ENCODE results near the gene NECAP2. TPM values are rescaled to one million over a fixed set of nuclear protein-coding genes. Genes with fewer than 3 reads are reported as not detected.
"Not testable (repeated sequence)": the region's sequence is repeated elsewhere in the genome, so short reads cannot be mapped to it uniquely, and the experiment has no call there.

NECAP2 gene
- total RNA-seq, 1 donor from 2014 or later: 154 TPM

DNA sequence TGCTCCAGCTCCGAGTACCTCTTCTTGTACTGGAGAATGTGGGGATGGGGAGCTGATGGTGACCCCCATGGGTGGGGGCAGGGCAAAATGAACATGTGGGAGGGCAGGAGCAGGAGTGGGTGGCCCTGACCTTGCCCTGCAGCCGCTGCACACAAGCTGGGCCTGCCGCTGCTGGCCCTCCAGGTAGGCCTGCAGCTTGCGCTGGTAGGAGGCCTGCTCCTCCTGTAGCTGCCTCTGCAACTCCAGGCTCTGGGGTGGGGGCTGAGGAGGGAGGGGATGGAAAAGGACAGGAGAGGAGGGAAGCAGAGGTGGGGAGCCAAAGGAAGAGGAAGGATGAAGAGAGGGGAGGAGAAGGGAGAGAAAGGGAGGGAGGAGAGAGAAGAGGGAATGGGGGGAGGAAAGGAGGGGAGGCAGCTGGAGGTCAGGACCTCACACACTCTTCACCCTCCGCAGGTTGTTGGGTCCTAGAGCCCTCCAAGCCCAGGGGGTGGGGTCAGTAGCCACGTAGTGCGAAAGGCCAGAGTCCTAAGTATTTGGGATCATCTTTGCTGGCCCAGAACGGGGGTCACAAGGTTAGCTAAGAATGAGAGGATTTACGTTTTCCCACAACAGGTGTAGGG lies 50.6 kb downstream of the NECAP2 start:
- intact Hi-C loops (cut with micrococcal nuclease): no loop called here

DNA sequence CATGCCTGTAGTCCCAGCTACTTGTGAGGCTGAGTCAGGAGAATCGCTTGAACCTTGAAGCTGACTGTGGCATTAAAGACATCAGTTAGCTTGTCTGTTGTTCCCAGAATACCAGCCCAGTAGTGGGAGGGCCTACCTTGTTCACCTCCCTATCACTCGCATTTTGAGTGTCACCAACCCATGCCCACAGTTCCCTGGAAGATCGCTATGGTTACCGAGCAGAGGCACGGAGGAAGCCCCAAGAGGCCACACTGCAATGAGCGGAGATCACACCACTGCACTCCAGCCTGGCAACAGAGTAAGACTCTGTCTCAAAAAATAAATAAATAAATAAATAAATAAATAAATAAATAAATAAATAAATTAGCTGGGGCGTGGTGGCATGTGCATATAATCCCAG lies 52.4 kb downstream of the NECAP2 start:
- intact Hi-C loops (cut with micrococcal nuclease): not testable (repeated sequence)

DNA sequence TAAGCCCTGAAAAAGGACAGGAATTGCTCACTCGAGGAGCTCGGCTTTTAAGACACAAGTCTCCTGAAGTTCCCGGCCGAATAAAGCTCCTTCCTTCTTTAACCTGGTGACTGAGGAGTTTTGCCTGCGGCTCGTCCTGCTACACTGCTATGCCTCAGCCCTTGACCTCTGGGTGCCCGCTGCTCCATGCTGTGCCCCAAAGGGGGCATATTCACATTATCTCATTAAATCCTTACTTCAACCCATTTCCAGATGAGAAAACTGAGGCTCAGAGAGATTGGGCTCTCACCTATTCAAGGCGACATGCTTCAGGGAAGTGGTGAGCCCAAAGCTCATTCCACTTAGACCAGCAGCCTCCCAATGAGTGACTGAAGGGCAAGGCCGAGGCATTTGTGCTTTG lies 53.2 kb downstream of the NECAP2 start:
- intact Hi-C loops (cut with micrococcal nuclease): not testable (repeated sequence)

DNA sequence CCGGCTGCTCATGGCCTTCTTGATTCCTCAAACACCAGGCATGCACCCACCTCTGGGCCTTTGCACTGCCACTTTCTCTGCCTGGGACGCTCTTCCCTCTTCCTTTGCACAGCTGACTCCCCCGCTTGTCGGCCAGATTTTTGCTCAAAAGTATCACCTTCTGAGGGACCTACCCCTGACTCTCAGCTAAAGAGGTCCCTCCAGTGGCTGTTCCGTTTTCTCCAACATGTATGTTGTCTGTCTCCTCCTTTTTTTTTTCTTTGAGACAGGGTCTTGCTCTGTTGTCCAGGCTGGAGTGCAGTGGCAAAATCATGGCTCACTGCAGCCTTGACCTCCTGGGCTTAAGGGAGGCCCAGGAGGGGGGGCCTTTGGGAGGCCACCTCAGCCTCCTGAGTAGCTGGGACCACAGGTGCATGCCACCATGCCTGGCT lies 57.0 kb downstream of the NECAP2 start:
- intact Hi-C loops (cut with micrococcal nuclease): not testable (repeated sequence)

DNA sequence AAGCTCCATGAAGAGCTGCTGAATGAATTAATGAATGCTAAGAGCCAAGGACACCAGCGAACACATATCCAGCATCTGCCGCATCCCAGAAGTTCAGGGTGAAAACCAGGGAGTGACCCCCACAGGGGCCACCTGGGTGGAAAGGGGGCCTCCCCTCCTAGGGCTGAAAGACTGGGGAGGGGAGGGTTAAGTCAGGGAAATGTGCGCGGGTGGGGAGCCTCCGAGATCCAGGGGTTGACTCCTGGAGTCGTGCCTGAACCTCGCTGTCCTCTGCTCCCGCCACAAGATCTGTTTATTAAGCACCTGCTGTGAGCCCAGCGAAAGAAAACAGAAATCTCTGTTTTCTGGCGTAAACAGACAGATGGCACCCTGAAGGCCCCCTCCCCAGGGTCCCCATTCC lies 57.5 kb downstream of the NECAP2 start:
- intact Hi-C loops (cut with micrococcal nuclease): loop anchor here (2.0 kb wide), 2 partner anchors 131 to 291 kb away; partner anchors contain the start of gene SZRD1

DNA sequence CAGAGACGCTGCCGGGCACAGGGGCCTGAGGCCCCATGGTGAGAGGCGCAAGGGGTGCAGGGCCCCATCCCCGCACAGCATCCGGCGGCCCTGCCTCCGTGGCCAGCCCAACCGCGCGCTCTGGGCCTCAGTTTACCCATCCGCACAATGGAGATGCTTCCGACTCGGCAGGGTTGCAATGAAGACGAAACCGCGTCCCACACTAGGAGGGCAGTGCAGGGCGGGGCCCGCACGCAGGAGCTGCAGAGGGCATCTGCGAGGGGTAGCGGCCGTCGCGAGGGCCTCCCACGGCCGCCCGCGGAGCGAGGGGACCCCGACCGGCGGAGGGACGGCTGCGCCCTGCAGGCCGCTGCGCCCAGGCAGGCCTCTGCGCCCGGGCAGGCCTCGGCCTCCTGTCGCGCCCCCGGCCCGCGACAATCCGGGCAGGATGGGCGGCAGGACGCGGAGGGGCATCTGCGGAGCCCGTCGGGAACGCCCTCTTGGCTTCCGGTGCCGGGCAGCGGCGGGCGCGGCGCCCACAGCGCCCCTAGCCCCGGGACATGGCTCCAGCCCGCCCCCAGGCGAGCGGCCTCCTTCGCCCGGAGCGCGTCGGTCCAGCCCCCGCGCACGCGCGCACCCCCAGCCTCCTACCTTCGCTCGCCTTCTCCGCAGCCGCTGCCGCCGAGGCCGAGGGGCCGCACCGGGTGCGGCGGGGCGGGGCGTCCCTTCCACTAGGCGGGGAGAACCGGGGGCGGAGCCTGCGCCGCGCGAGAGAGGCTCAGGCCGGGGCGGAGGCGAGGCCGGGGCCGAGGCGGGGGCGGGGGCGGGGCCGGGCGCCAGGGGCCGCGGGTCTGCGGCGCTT lies 58.3 kb downstream of the NECAP2 start:
- intact Hi-C loops (cut with micrococcal nuclease): loop anchor here (1.0 to 2.0 kb wide), 3 partner anchors 57 to 292 kb away; partner anchors contain the start of gene SZRD1

DNA sequence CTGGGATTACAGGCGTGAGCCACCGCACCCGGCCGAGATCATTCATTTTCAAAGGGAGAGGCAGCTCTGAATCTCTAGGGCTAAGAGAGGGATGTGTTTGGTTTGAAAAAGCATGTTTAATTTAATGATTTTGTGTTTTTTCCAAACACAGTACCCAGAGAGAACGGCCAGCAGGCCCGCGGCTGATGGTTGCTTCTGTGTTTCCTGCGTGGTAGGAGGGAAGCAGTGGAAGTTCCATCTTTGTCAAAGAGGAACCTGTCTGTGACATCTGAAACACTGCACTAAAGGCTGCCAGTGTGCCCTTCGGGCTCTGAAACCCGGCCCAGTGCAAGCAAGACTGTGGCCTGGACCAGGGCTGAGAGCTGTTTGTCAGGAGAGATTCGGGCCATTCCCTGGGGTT lies 59.9 kb downstream of the NECAP2 start:
- intact Hi-C loops (cut with micrococcal nuclease): not testable (repeated sequence)

DNA sequence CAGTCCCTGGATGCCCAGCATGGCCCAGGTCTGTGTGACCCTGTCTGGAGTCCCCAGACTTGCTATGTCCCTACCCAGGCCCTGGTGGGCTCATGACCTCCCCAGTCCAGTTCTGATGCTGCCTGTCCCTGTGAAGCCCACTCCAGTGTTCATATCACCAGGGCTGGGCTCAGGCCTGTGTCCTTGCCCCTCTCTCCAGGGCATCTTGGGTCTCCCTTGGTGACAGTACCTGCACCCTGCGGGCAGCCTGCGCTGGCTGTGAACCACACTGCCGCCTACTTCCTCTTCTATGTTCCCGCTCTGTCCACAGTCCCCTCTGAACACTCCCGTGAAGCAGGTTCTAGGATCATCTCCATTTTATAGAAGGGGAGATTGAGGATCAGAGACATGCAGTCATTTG lies 60.5 kb downstream of the NECAP2 start:
- intact Hi-C loops (cut with micrococcal nuclease): not testable (repeated sequence)

DNA sequence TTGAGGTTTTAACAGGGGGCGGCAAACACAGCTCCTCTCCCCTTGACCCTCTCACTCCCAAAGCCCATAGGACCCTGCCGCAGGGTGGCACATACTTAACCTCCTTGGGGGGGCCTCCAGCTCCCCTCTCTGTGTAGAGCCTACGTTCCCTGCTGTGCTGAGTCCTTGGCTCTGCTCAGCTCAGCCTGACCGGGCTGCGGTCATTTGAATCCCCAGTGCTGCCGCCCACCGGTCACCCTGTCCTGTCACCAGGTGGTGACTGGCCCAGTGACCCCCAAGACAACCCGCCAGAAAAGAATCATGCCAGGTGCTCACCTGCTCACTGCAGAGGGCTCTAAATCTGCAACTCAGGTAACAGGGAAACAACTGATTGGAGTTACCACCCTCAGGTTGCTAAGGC lies 60.9 kb downstream of the NECAP2 start:
- intact Hi-C loops (cut with micrococcal nuclease): not testable (repeated sequence)

DNA sequence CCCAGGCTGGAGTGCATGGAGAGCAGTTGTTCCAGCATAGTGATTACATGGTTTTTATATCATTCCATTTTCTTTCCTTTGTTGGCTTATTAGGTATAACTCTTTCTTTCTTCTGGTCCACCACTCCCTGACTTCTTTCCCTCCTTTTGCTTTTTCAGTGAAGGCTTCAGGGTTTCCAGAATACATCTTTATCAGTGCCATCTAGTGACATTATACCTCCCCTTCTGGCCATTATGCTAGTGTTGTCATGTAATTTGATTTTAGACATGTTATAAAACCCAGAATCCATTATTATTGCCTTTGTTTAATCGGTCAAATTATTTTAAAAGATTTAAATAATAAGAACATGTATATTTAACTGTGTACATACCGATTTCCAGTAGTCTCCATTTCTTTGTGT lies 63.0 kb downstream of the NECAP2 start:
- intact Hi-C loops (cut with micrococcal nuclease): no loop called here

DNA sequence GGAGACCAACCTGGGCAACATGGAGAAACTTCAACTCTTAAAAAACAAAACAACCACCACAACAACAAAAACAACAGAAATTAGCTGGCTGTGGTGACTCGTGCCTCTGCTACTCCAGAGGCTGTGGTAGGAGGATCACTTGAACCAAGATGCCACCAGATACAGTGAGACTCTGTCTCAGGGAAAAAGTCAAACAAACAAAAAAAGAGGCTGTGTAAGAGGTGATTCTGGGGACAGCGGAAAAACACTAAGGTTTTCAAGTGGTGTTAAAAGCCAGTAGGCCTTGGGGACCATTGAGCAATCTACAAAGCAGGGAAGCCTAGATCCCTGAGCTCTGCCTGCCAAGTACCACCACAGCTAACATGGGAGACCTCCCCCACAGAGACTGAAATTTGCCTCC lies 65.3 kb downstream of the NECAP2 start:
- intact Hi-C loops (cut with micrococcal nuclease): not testable (repeated sequence)

DNA sequence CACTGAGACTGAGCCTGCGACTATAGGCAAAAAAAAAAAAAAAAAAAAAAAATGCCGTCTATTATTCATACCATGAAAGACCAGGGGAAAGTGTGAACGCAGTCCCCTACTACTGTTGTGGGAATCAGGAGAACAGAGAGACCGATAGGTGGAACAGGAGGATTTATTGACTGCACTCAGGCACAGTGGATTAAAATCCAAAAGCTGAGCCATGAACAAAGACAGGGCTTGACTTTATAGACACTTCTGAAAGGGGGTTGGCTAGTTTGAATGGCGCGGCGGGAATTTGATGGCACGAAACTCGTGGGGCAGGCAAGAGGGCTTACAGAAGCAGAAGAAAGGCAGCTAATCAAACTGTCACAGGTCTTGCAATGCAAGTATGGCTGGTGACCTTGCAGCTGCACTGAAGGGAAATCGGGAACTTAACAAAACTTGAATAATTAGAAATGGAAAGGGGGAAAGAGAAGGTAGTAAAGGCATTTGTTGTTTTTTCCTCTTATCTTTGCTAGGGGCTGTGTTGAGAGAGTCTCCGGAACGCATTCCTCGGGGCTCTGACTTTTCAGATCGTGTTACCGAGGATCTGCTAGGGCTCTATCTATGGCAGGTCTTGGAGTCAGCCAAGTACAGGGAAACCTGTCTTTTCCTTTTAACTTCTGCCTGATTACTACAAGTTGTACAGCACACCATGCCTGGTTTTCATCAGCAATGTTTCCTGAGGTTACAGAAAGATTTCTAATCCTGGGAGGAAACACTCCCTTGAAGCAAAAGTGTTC lies 66.0 kb downstream of the NECAP2 start:
- intact Hi-C loops (cut with micrococcal nuclease): not testable (repeated sequence)

DNA sequence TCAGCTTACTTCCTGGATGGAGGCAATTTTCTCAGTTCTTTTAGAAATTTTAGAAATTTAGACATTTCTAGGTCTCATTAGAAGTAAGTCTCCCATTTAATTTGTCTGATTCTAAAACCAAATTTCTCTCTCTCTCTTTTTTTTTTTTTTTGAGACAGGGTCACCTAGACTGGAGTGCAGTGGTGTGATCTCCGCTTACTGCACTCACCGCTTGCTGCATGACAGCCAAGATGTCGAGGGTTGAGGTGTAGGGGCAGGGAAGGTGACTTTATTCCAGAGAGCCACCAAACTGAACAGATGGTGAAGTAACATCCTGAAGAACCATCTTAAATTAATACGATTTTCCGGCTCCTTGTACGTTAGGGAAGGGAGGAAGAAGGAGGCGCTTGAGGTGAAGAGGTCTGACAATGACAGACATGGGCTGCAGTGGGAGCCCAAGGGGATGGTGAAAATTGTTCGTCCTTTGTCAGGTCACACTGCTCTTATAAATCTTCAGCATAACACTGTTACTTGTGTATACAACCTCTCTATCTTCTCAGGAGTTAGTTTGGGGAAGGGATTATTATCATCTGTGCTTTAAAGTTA lies 68.4 kb downstream of the NECAP2 start:
- intact Hi-C loops (cut with micrococcal nuclease): not testable (repeated sequence)

Other genes starting within 250 kb of the NECAP2 start
- gene ARHGEF19, start 228.1 kb upstream of the NECAP2 start, total RNA-seq: 8.2 and 10.7 TPM in 2 replicates
- gene CPLANE2, start 203.5 kb upstream of the NECAP2 start, total RNA-seq: 6.1 and 6.4 TPM in 2 replicates
- 20.0 and 20.1 TPM in 2 replicates for gene FBXO42, start 88.2 kb upstream of the NECAP2 start, total RNA-seq
- 179 and 189 TPM in 2 replicates for gene SZRD1, start 73.5 kb upstream of the NECAP2 start, total RNA-seq
- gene SPATA21, start 3.3 kb upstream of the NECAP2 start, total RNA-seq: 0.12 TPM in 1 of 2 replicates, not detected in the other
- gene RNU1-1, start 73.6 kb downstream of the NECAP2 start, total RNA-seq: 2,156 and 2,251 TPM in 2 replicates
- 4.9 and 6.3 TPM in 2 replicates for gene NBPF1, start 172.8 kb downstream of the NECAP2 start, total RNA-seq
- gene RNU1-3, start 226.2 kb downstream of the NECAP2 start, total RNA-seq: 2,156 and 2,251 TPM in 2 replicates

All from T-helper 1 cell treated with Interleukin-12 subunit alpha and Interleukin-12 subunit beta and Interleukin-4 antibody, amounts not matched to agents 30 ng/mL and 1 ng/mL, for 36 hours (primary cell).